Neural progenitor cell (in vitro differentiated cells): Measurements from ENCODE around the gene B3GLCT.

Experiments
- EZH2 ChIP-seq: fragments of 200-600 bp; sonication (generic); IDR thresholded peaks from 2 replicates; pipeline ENCODE4 v1.6.1; 2017; ENCODE audit warnings: antibody characterized with exemption, mild to moderate bottlenecking, moderate library complexity
- EZH2phosphoT487 ChIP-seq: fragments of 200-600 bp; sonication (generic); IDR thresholded peaks from 2 replicates; pipeline ENCODE4 v1.6.1; 2017; ENCODE audit warnings: antibody characterized with exemption
- TF ChIP-seq, protein P1 (sequence below): fragments of 200-600 bp; sonication (generic); IDR thresholded peaks from 2 replicates; pipeline ENCODE4 v1.5.1; 2017; ENCODE audit warnings: antibody characterized with exemption, mild to moderate bottlenecking

DNA sequence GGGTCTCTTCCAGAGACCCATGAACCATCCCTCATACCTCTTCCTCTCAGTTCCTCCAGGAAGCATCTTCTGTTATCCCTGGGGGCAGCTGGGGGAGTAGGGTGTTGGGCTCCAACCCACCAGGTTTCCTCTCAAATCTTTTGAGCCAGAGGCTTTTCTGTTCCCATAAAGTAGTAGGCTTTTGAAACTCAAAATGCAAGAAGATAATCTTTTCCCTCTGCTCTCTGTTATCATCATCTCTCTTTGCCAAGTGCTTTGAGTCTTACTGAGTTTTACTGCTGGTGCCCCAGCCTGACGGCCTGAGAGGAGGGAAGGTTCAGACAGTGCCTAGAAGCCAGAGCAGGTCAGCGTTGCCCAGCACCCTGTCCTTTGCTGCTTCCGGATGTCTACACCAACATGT is 157.2 kb downstream of the B3GLCT start:
- TF ChIP-seq EZH2, result no peak
- TF ChIP-seq, protein P1, sequence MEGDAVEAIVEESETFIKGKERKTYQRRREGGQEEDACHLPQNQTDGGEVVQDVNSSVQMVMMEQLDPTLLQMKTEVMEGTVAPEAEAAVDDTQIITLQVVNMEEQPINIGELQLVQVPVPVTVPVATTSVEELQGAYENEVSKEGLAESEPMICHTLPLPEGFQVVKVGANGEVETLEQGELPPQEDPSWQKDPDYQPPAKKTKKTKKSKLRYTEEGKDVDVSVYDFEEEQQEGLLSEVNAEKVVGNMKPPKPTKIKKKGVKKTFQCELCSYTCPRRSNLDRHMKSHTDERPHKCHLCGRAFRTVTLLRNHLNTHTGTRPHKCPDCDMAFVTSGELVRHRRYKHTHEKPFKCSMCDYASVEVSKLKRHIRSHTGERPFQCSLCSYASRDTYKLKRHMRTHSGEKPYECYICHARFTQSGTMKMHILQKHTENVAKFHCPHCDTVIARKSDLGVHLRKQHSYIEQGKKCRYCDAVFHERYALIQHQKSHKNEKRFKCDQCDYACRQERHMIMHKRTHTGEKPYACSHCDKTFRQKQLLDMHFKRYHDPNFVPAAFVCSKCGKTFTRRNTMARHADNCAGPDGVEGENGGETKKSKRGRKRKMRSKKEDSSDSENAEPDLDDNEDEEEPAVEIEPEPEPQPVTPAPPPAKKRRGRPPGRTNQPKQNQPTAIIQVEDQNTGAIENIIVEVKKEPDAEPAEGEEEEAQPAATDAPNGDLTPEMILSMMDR, result no peak
- no peak for TF ChIP-seq EZH2phosphoT487
